Psoas muscle (tissue), 8 donors: ENCODE results near the gene TRIM59. TPM values are rescaled to one million over a fixed set of nuclear protein-coding genes. Genes with fewer than 3 reads are reported as not detected.

Experiments used
- ATAC-seq, 4 donors: fragments of 200-7000 bp; cut with Tn5 transposase; one replicate each; pipeline ENCODE4 v1.9.1; 2020; ENCODE audit warnings: moderate library complexity in 3 of 4, mild to moderate bottlenecking in 2 of 4
- DNase-seq, 2 donors: peaks; one replicate each; pipeline ENCODE4 v3.0.0-alpha.2; 2020
- H3K27ac ChIP-seq: fragments of 200-600 bp; one replicate; pipeline ENCODE4 v1.8.0; 2022
- H3K27me3 ChIP-seq, 3 donors: fragments of 200-600 bp in 1 of 3; one replicate each; pipeline versions ENCODE4 v1.6.1 to v1.8.0; 2013 to 2022; ENCODE audit warnings: low read length in 2 of 3, mild to moderate bottlenecking in 2 of 3, moderate library complexity in 1 of 3; ENCODE audit not compliant: insufficient read depth in 3 of 3
- H3K36me3 ChIP-seq, 2 donors: fragments of 200-600 bp in 1 of 2; one replicate each; pipeline versions ENCODE4 v1.6.1 to v1.8.0; 2013 to 2022; ENCODE audit warnings: low read depth in 1 of 2, mild to moderate bottlenecking in 1 of 2, moderate library complexity in 1 of 2; ENCODE audit not compliant: insufficient read depth in 1 of 2
- H3K4me1 ChIP-seq: fragments of 200-600 bp; one replicate; pipeline ENCODE4 v1.8.0; 2022
- H3K4me3 ChIP-seq: fragments of 200-600 bp; one replicate; pipeline ENCODE4 v1.8.0; 2022; ENCODE audit warnings: mild to moderate bottlenecking
- H3K9me3 ChIP-seq: fragments of 200-600 bp; one replicate; pipeline ENCODE4 v1.8.0; 2022
- WGBS, 3 donors: extraction: QIAGEN DNeasy Blood & Tissue Kit; methylation state at CpG; one replicate each; pipeline versions ENCODE4 v1.1.6 to v1.1.7; 2013; 5-methylcytosine and 5-hydroxymethylcytosine counted together
- intact Hi-C, 2 donors: fragments of 100-400 bp; cut with DNase I; formaldehyde crosslinking; loops; one replicate each; pipeline versions ENCODE4 v1.11.0 to v1.14.2; 2022
- polyA plus RNA-seq, 3 donors: library from polyadenylated mRNA; stranded (reverse); fragments of 200-250 nt; gene quantifications; one replicate each; pipeline ENCODE4 v1.2.3, GENCODE V29; 2013
- total RNA-seq, 4 donors: library from RNA; stranded (reverse); fragmentation: NEBNext Ultra II Directional in 2 of 4; extraction: Animal tissue kit (Norgen Biotek cat#: 25700) in 2 of 4; gene quantifications; one replicate each; pipeline versions ENCODE4 v1.2.1 to v1.2.4, GENCODE V29; 2021 to 2023
- TF ChIP-seq, protein P1 (sequence below): fragments of 200-600 bp; IDR thresholded peaks from one replicate; pipeline ENCODE4 v1.8.0; 2022; ENCODE audit warnings: antibody characterized with exemption
- donor health status: healthy with polysubstance abuse.
- donor health status: DM: no; HTN: no; CAD: no; lungs with moderate emphysema.
- donor health status: Bipolar disorder and iron deficiency.
- donor health status: healthy.
- donor health status: DM: yes; HTN: yes; CAD: no.
- donor health status: DM: no; HTN: no; CAD: no.
- donor health status: DM: no; HTN: no; CAD: no.
- donor health status: DM: yes; HTN: yes; CAD: no.

The TRIM59 gene
- total and polyA plus RNA-seq, 7 donors, result 0.05 to 0.81 (median 0.21) TPM

GRCh38 chr3:160473221-160473620, 23.6 kb upstream of the TRIM59 start:
- Histone ChIP-seq H3K27ac (no peak overlapping the region), H3K27me3 (peaks cover 0 to 4% (median 0%) of the 10 kb centered on the region in 3 donors), H3K4me3 (no peak overlapping the region), H3K36me3 (no peaks in the 10 kb centered on the region), H3K9me3 (no peaks in the 10 kb centered on the region), H3K4me1 (no peaks in the 10 kb centered on the region)
- WGBS, 3 donors, result 38 to 52% (median 50%) methylated on average over 1 of the region's 1 CpG
- TF ChIP-seq, protein P1, sequence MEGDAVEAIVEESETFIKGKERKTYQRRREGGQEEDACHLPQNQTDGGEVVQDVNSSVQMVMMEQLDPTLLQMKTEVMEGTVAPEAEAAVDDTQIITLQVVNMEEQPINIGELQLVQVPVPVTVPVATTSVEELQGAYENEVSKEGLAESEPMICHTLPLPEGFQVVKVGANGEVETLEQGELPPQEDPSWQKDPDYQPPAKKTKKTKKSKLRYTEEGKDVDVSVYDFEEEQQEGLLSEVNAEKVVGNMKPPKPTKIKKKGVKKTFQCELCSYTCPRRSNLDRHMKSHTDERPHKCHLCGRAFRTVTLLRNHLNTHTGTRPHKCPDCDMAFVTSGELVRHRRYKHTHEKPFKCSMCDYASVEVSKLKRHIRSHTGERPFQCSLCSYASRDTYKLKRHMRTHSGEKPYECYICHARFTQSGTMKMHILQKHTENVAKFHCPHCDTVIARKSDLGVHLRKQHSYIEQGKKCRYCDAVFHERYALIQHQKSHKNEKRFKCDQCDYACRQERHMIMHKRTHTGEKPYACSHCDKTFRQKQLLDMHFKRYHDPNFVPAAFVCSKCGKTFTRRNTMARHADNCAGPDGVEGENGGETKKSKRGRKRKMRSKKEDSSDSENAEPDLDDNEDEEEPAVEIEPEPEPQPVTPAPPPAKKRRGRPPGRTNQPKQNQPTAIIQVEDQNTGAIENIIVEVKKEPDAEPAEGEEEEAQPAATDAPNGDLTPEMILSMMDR, result no peak
- DNase-seq (no peak), ATAC-seq (no peak)
- intact Hi-C loops, result no loop called here

- intact Hi-C loops, result no loop called here
- Histone ChIP-seq H3K27ac (no peak overlapping the region), H3K27me3 (peaks cover 0 to 4% (median 0%) of the 10 kb centered on the region in 3 donors), H3K9me3 (no peaks in the 10 kb centered on the region), H3K4me1 (no peaks in the 10 kb centered on the region), H3K4me3 (no peak overlapping the region), H3K36me3 (no peaks in the 10 kb centered on the region)
- WGBS, 3 donors, result 62 to 72% (median 68%) methylated on average over 2 of the region's 2 CpGs
- TF ChIP-seq, protein P1, result no peak
- no peak for DNase-seq
- ATAC-seq, result no peak
Measured at GRCh38 chr3:160472344-160472743, 22.8 kb upstream of the TRIM59 start.

- 71 to 78% (median 77%) methylated on average over 2 of the region's 2 CpGs for WGBS, 3 donors
- H3K4me3 ChIP-seq, result no peak overlapping the region
- DNase-seq (no peak), ATAC-seq (no peak)
- TF ChIP-seq, protein P1, result no peak
- H3K9me3 ChIP-seq, result no peaks in the 10 kb centered on the region
- H3K4me1 ChIP-seq, result no peaks in the 10 kb centered on the region
- intact Hi-C loops, result no loop called here
- H3K27me3 ChIP-seq, result peaks cover 0 to 4% (median 0%) of the 10 kb centered on the region in 3 donors
- H3K27ac ChIP-seq, result no peak overlapping the region
- no peaks in the 10 kb centered on the region for H3K36me3 ChIP-seq
Measured at GRCh38 chr3:160471892-160472291, 22.3 kb upstream of the TRIM59 start.

DNA sequence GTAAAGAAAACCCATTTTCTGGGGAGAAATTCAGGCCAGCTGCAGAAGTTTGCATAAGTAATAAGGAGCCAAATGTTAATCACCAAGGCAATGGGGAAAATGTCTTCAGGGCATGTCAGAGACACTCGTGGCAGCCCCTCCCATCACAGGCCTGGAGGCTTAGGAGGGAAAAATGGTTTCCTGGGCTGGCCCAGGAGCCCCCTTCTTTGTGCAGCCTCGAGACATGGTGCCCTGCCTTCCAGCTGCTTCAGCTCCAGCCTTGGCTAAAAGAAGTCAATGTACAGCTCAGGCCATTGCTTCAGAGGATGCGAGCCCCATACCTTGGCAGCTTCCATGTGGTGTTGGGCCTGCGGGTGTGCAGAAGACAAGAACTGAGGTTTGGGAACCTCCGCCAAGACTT, 20.6 kb upstream of the TRIM59 start:
- H3K36me3 ChIP-seq, result no peaks in the 10 kb centered on the region
- H3K4me1 ChIP-seq, result no peaks in the 10 kb centered on the region
- DNase-seq (no peak), ATAC-seq (no peak)
- H3K27ac ChIP-seq, result no peak overlapping the region
- intact Hi-C loops, result no loop called here
- H3K4me3 ChIP-seq, result no peak overlapping the region
- no peaks in the 10 kb centered on the region for H3K9me3 ChIP-seq
- peaks cover 0 to 4% (median 0%) of the 10 kb centered on the region in 3 donors for H3K27me3 ChIP-seq
- 81 to 87% (median 82%) methylated on average over 5 of the region's 5 CpGs for WGBS, 3 donors
- TF ChIP-seq, protein P1, result no peak

DNA sequence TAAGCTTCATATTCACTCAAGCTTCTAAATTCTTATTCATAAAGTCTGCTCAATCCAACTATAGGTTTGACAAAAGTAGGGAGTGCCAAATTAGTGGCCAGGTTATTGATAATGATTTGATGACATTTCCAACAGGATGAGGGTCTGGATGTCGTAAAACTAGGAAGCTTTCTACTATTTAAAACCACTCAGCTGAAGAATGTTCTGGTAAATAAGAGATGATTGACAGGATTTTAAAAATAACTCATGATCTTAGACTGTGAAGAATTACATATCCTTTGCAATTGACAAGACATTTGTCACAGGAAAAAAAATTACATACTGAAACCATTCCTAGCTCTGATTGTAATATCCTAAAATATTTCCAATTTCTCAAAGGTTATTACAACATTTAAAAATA, 15.4 kb upstream of the TRIM59 start:
- DNase-seq, result no peak
- Histone ChIP-seq H3K36me3 (no peaks in the 10 kb centered on the region), H3K4me3 (no peak overlapping the region), H3K27me3 (no peaks in the 10 kb centered on the region), H3K4me1 (no peaks in the 10 kb centered on the region), H3K9me3 (no peaks in the 10 kb centered on the region), H3K27ac (no peak overlapping the region)
- TF ChIP-seq, protein P1, result no peak
- intact Hi-C loops, result no loop called here
- 43 to 85% (median 76%) methylated on average over 1 of the region's 1 CpG for WGBS, 3 donors
- no peak for ATAC-seq
